ENCODE measurements around the gene MIB2.
"Not testable (repeated sequence)": the region's sequence is repeated elsewhere in the genome, so short reads cannot be mapped to it uniquely, and the experiment has no call there.

MIB2 gene

DNA sequence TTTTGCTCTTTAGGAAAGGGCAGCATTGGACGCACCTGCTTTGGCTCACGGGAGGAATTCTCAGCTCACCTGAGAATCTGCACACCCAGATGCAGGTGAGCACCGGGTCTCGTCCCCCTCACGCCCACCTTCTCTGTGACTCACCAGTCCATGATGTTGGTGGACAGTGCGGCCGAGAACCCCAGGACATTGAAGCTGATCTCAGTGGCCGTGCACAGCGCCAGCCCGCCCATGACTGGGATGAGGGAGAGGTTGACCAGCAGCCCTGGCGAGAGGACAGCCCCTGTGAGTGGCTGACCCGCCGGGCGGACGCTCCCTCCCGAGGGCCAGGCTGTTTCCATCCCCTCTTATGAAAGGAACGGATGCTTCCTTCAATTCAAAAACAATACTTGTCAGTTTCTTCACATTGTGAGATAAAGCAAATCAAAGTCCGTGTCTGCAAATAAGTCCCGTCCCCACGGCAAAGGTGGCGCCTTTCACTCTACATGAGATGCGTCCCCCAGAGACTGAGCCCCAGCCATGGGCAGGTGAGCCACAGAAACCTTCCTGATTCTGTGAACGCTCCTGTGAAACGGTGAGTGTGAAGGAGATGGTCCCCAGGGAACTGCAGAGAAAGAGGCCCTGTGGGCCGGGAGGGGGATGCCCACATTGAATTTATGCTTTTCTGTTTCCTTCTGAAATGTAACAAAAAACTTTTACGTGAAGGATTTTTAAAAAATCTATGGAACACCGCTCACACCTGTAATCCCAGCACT, 56.2 kb downstream of the MIB2 start:
- no peak for FAIRE-seq
- DNase-seq (ENCODE audit: insufficient read length, low spot score), result no peak
- TF ChIP-seq SPI1 (IDR thresholded peaks at IDR 0.05; ENCODE audit: low read depth, low read length), result no peak

DNA sequence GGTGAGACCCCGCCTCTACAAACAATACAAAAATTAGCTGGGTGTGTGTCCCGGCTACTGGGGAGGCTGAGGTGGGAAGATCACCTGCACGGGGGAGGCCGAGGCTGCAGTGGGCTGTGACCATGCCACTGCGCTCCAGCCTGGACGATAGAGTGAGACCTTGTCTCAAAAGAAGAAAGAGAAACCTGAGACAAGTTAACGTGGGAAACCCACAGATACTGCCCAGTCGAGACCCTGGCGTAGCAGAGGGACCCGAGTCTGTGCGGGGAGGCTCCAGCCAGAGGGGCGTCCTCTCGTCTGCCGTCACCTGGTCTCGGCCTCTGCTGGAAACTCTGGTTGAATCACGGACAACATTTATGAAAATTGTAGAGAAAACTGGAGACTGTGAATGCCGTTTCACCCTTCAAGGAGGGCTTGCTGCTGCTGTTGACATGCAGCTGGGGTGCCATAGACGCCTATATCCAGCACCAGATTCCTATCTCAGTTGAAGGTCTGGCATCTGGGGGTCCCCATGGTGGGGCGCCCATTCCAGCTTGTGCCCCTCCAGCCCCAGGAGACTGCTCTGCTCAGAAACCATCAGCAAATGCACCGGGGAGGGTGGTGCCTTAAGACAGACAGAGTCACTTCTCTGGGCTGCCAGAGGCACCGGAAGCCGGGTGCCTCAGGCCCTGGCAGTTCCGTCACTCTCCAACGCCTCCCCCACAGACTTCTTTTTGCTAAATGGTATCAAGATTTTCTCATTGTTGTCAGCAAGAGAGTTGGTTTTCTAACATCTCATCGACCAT, 57.1 kb downstream of the MIB2 start:
- TF ChIP-seq POLR2AphosphoS5 (IDR thresholded peaks at IDR 0.05; ENCODE audit: low read depth, low read length) (no peak), PAX5 (IDR thresholded peaks at IDR 0.05; ENCODE audit: insufficient read depth, low read length, severe bottlenecking) (no peak)
- no peak for FAIRE-seq
- DNase-seq (ENCODE audit: insufficient read length, low spot score), result no peak

DNA sequence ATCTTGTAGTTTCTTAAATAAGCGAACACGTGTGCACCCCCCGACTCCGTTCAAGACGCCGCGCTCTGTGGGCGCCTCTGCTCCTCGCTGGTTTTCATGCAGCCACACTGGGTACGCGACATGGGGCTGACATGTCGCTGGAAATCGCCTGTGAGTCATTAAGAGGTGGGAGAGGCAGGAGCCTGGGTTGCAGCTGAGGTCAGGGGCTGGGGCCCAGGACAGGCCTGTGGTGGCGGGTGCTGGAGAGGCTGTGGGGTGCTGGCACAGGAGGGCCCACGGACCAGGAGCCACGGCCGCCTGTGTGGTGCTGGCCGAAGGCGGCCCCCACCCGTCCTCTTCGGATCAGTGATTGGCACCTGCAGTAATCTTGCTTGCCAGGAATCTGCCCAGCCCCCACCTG, 59.5 kb downstream of the MIB2 start:
- DNase-seq (ENCODE audit: insufficient read length, low spot score), result not testable (repeated sequence)
- FAIRE-seq, result peak; percentile 5

DNA sequence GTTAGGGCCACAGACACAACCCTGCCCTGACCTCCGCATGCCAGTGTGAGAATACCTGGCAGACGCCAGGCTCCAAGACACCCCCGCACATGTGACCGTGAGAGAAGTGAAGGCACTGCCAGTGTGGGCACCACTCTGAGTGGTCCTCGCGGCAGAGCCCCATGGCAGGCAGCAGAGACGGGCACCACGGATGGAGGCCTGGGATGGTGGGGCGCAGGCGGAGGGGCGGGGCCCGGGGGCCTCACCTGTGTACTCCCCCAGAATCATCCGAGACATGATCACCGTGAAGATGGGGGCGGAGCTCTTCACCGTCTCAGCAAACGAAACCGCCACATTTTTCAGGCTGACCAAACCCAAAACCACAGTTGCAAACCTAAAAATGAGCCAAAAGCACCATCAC, 59.9 kb downstream of the MIB2 start:
- peak; percentile 97 for FAIRE-seq
- DNase-seq (ENCODE audit: insufficient read length, low spot score), result not testable (repeated sequence)

DNA sequence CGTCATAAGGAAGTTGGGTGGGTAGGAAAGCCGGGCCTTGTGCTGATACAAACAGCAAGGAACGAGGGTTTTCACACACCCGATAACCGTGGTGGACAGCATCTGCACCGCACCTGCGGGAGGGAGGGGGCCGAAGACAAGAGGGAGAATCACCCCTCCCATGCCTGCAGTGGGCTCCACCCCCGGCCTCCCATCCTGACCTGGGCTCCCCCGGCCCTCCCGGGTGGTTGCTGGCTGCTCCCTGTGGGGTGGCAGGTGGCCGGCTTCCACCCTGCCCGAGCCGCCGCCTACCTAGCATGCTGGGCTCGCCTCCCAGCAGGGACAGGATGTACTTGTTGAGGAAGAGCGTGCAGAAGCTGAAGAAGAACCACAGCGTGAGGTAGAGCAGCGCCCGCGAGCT, 60.8 kb downstream of the MIB2 start:
- not testable (repeated sequence) for DNase-seq (ENCODE audit: insufficient read length, low spot score); FAIRE-seq

DNA sequence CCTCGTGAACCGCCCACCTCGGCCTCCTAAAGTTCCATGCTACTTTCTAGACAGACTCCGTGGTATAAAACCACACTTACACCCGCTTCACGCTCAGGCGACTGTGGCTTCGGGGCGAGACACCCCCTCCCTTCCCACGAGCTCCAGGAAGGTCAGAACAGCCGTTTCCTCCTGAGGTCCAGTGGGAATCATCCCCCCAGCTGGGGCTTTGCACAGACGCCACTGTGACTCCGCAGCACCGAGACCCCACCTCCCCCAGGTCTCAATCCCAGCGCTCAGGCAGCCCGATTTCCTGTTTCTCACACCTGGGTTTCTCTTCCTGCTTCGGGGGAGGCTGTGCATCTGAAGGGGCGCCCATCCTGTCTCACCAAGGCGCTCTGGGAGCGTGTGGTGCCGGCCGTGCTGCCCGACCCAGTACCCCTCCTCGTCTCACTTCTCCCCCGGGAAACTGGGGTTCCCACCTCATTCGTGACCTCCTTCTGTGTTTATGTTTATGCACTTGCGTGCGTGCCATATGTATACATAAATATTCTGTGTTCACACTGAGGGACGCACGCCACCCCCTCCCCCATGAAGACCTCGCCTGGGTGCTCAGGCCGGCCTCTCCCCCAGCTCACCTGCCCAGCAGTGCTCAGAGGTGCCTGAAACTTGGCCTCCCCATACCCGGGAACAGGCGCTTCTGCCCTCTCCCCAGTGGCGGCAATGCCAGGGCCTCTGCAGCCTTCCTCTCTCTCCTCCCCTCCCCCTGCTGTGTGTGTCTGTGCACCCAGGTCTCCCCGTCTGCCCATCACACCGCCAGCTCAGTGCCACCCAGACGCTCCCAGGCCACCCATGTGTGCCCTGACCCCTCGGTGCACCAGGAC, 62.6 kb downstream of the MIB2 start:
- DNase-seq (ENCODE audit: insufficient read length, low spot score), result peak; percentile 77
- peak; percentile 87 for FAIRE-seq

DNA sequence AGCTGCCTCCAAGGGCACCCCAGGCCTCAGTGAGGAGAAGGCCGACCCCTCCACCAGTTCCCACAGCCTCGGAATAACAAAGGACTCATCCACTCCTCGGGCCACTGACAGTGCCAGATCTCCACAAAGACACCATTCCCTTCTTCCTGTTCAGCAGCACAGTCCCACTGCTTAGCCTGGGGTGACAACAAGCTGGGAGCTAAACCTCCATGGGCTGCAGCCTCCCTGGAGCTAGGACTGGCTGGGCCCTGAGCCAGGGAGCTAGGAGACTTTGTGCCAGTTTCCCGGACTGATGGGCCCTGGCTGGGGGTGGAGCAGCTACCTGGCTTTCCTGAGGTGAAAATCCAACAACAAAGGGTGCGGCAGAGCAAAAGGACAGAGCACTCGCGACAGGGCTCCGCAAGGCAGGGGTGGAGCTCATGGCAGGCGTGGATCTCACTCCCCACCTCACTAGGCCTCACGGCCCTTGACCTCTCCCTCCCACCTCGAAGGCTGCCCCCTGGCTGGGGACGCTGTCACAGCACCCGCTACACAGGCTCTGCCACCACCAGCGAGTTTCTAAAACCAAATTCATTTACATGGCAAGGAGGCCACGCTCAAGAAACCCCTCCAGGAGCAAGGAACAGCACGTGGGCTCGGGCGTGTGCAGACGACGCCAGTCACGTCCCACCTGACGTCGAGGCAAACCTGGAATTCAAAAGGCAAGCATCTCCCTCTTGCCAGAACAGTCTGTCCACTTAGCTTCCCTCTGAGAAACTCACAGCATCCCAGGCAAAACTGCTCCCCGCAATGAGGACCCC, 63.5 kb downstream of the MIB2 start:
- TF ChIP-seq POLR2AphosphoS5 (IDR thresholded peaks at IDR 0.05; ENCODE audit: low read depth, low read length) (peak; percentile 13; the same call in 1 of the 2 replicates), POU2F2 (IDR thresholded peaks at IDR 0.05; ENCODE audit: low read depth, low read length) (no peak), POLR2A (IDR thresholded peaks at IDR 0.05; ENCODE audit: low read depth, low read length) (0 out of 2 replicates have a peak, but pooled peaks have one; percentile 24)
- FAIRE-seq, result peak; percentile 93
- DNase-seq (ENCODE audit: insufficient read length, low spot score), result peak; percentile 72

More for the DNA sequence above, 62.6 kb downstream of the MIB2 start:
- TF ChIP-seq POLR2AphosphoS5 (IDR thresholded peaks at IDR 0.05; ENCODE audit: low read depth, low read length) (0 out of 2 replicates have a peak, but pooled peaks have one; percentile 25), TAF1 (IDR thresholded peaks at IDR 0.05; ENCODE audit: low read depth, low read length) (0 out of 2 replicates have a peak, but pooled peaks have one; percentile 6), SPI1 (IDR thresholded peaks at IDR 0.05; ENCODE audit: low read depth, low read length) (peak; percentile 76), POLR2A (IDR thresholded peaks at IDR 0.05; ENCODE audit: low read depth, low read length) (peak; percentile 68), POU2F2 (IDR thresholded peaks at IDR 0.05; ENCODE audit: low read depth, low read length) (peak; percentile 74; the same call in 1 of the 2 replicates), PAX5 (IDR thresholded peaks at IDR 0.05; ENCODE audit: insufficient read depth, low read length, severe bottlenecking) (no peak)

Data from GM12891 (cell line).